HL-60 (cell line): ENCODE data around the gene SPEN.
"Not testable (repeated sequence)": the region's sequence is repeated elsewhere in the genome, so short reads cannot be mapped to it uniquely, and the experiment has no call there.

Source experiments
- DNase-seq, 2 experiments: peaks; one replicate each; pipeline ENCODE4 v3.0.0-alpha.2; 2010 to 2020; ENCODE audit warnings: low read depth in 1 of 2, low spot score in 1 of 2
- H3K27ac ChIP-seq: fragments of 250-450 bp; sonication (Bioruptor Pico); replicated peaks from 2 replicates; pipeline ENCODE4 v1.5.1; 2020; ENCODE audit warnings: mild to moderate bottlenecking, moderate library complexity
- H3K27me3 ChIP-seq: fragments of 250-450 bp; sonication (Bioruptor Pico); 2 replicates; pipeline ENCODE4 v1.5.1; 2021; ENCODE audit warnings: mild to moderate bottlenecking, moderate library complexity; ENCODE audit not compliant: insufficient read depth, poor library complexity, severe bottlenecking
- H3K4me3 ChIP-seq: replicated peaks from 2 replicates; pipeline ENCODE4 v1.5.1; 2011; ENCODE audit warnings: mild to moderate bottlenecking, control low read depth, low read length; ENCODE audit not compliant: insufficient read depth
- CTCF ChIP-seq: IDR thresholded peaks from one replicate; pipeline ENCODE4 v1.5.1; 2011; ENCODE audit warnings: low read length, control low read depth, inconsistent platforms; ENCODE audit not compliant: insufficient read depth
- GABPA ChIP-seq: IDR thresholded peaks from 2 replicates; pipeline ENCODE4 v1.6.1; 2012; ENCODE audit warnings: low read depth
- POLR2AphosphoS5 ChIP-seq: IDR thresholded peaks from 2 replicates; pipeline ENCODE4 v1.6.1; 2012; ENCODE audit warnings: low read depth
- SPI1 ChIP-seq: IDR thresholded peaks from 2 replicates; pipeline ENCODE4 v1.6.1; 2012; ENCODE audit warnings: low read depth, mild to moderate bottlenecking, borderline replicate concordance
- TF ChIP-seq, protein P1 (sequence below): IDR thresholded peaks from 2 replicates; pipeline ENCODE4 v1.6.1; 2012; ENCODE audit warnings: low read depth; ENCODE audit not compliant: insufficient replicate concordance

Gene SPEN

DNA sequence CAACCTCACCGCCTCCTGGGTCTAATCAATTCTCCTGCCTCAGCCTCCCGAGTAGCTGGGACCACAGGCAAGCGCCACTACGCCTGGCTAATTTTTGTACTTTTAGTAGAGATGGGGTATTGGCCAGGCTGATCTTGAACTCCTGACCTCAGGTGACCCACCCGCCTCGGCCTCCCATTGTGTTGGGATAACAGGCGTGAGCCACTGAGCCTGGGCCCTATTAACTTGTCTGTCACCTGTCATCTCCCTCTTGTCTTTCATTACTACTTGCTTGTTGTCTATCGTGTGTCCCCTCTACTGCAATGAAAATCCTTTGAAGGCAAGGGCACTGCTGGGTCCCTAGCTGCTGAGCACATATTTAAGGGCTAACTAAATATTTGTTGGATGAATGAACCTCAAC is 43.4 kb upstream of the SPEN start:
- no peak for DNase-seq
- Histone ChIP-seq H3K27me3 (peaks cover 2% of the 10 kb centered on the region), H3K27ac (no peak overlapping the region), H3K4me3 (no peak overlapping the region)
- TF ChIP-seq, protein P1, sequence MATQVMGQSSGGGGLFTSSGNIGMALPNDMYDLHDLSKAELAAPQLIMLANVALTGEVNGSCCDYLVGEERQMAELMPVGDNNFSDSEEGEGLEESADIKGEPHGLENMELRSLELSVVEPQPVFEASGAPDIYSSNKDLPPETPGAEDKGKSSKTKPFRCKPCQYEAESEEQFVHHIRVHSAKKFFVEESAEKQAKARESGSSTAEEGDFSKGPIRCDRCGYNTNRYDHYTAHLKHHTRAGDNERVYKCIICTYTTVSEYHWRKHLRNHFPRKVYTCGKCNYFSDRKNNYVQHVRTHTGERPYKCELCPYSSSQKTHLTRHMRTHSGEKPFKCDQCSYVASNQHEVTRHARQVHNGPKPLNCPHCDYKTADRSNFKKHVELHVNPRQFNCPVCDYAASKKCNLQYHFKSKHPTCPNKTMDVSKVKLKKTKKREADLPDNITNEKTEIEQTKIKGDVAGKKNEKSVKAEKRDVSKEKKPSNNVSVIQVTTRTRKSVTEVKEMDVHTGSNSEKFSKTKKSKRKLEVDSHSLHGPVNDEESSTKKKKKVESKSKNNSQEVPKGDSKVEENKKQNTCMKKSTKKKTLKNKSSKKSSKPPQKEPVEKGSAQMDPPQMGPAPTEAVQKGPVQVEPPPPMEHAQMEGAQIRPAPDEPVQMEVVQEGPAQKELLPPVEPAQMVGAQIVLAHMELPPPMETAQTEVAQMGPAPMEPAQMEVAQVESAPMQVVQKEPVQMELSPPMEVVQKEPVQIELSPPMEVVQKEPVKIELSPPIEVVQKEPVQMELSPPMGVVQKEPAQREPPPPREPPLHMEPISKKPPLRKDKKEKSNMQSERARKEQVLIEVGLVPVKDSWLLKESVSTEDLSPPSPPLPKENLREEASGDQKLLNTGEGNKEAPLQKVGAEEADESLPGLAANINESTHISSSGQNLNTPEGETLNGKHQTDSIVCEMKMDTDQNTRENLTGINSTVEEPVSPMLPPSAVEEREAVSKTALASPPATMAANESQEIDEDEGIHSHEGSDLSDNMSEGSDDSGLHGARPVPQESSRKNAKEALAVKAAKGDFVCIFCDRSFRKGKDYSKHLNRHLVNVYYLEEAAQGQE = no peak
- TF ChIP-seq GABPA (no peak), SPI1 (no peak), CTCF (no peak), POLR2AphosphoS5 (no peak)

- Histone ChIP-seq H3K27me3 (no peaks in the 10 kb centered on the region), H3K4me3 (no peak overlapping the region), H3K27ac (no peak overlapping the region)
- TF ChIP-seq, protein P1 = no peak
- TF ChIP-seq SPI1 (no peak), GABPA (no peak), CTCF (no peak), POLR2AphosphoS5 (no peak)
- no peak for DNase-seq
These were observed 40.4 kb upstream of the SPEN start for GRCh38 chr1:15807121-15807520.

GRCh38 chr1:15807549-15807948 is 40.0 kb upstream of the SPEN start, which contains the start of gene UQCRHL:
Gene UQCRHL, minus strand, starts transcription at chr1:15807649. Its CDS starts 0 bp downstream, at chr1:15807649.
- not testable (repeated sequence) for H3K27ac ChIP-seq

DNA sequence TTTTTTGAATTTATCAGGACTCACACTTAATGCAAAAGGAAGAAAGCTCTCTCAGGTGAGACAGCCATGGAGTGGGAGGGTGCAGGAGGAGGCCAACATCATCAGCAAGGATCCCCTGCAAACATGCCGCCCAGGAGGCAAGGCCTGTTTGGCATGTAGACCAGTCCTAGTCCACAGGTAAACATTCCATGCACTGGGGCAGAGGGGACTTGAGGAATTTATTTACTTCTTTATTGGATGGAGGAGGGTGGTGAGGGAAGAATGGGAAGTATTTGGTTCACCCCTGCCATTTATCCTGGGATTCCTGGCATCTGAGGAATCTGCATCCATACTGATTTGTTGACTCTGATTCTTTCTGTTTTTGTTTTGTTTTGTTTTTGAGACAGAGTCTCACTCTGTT is 38.6 kb upstream of the SPEN start:
- Histone ChIP-seq H3K27ac (no peak overlapping the region), H3K4me3 (no peak overlapping the region), H3K27me3 (no peaks in the 10 kb centered on the region)
- no peak for TF ChIP-seq CTCF
- no peak for TF ChIP-seq SPI1
- TF ChIP-seq, protein P1 = no peak
- no peak for TF ChIP-seq POLR2AphosphoS5
- TF ChIP-seq GABPA = no peak
- DNase-seq = no peak

More at GRCh38 chr1:15807549-15807948, 40.0 kb upstream of the SPEN start, which contains the start of gene UQCRHL:
- not testable (repeated sequence) for DNase-seq, H3K4me3 ChIP-seq, H3K27me3 ChIP-seq
